Transverse colon (tissue), 4 donors: ENCODE results near the gene TTLL5. TPM values are rescaled to one million over a fixed set of nuclear protein-coding genes. Genes with fewer than 3 reads are reported as not detected.
A peak's percentile ranks its signal among the peaks of the same experiment; 100 is the strongest.

Experiments used
- DNase-seq: peaks from one replicate; pipeline ENCODE4 v3.0.0-alpha.2; 2019
- H3K27ac ChIP-seq, 4 donors: fragments of 200-600 bp; sonication (generic); 2 replicates each; pipeline ENCODE4 v1.5.1; 2016 to 2018; ENCODE audit warnings: inconsistent platforms in 4 of 4
- H3K27me3 ChIP-seq: fragments of 200-600 bp; sonication (generic); 2 replicates; pipeline ENCODE4 v1.5.1; 2017; ENCODE audit warnings: inconsistent platforms
- H3K36me3 ChIP-seq, 4 donors: fragments of 200-600 bp; sonication (generic); 2 replicates each; pipeline ENCODE4 v1.5.1; 2017 to 2019; ENCODE audit warnings: inconsistent platforms in 4 of 4
- H3K4me1 ChIP-seq, 4 donors: fragments of 200-600 bp; sonication (generic); 2 replicates each; pipeline ENCODE4 v1.5.1; 2017 to 2020; ENCODE audit warnings: inconsistent platforms in 4 of 4
- H3K4me3 ChIP-seq, 4 donors: fragments of 200-600 bp; sonication (generic); 1 replicate in 1 of 4; 2 replicates in 3 of 4; pipeline versions ENCODE4 v1.5.1 to v1.6.1; 2017 to 2019; ENCODE audit warnings: inconsistent platforms in 4 of 4
- H3K9me3 ChIP-seq, 2 donors: fragments of 200-600 bp; sonication (generic); 2 replicates each; pipeline ENCODE4 v1.5.1; 2017 to 2019; ENCODE audit warnings: inconsistent platforms in 2 of 2
- CTCF ChIP-seq, 5 experiments: fragments of 200-600 bp in 3 of 5; fragments of 450-650 bp in 2 of 5; sonication (generic) in 3 of 5; IDR thresholded peaks; 1 replicate in 2 of 5; 2 replicates in 3 of 5; pipeline ENCODE4 v1.5.1; 2016 to 2017; ENCODE audit warnings: antibody characterized with exemption in 5 of 5, inconsistent platforms in 3 of 5, mild to moderate bottlenecking in 2 of 5, moderate library complexity in 1 of 5
- EP300 ChIP-seq: sonication (generic); formaldehyde crosslinking; IDR thresholded peaks from one replicate; pipeline ENCODE4 v1.6.1; 2017; ENCODE audit warnings: antibody characterized with exemption, low read depth
- POLR2A ChIP-seq: fragments of 450-650 bp; IDR thresholded peaks from one replicate; pipeline ENCODE4 v1.6.1; 2016; ENCODE audit warnings: antibody characterized with exemption, mild to moderate bottlenecking, moderate library complexity
- POLR2AphosphoS5 ChIP-seq, 3 donors: sonication (generic); formaldehyde crosslinking; IDR thresholded peaks; one replicate each; pipeline ENCODE4 v1.6.1; 2016; ENCODE audit warnings: antibody characterized with exemption in 3 of 3
- WGBS, 2 donors: methylation state at CpG; one replicate each; pipeline ENCODE4 v1.1.5; 2018; ENCODE audit warnings: low coverage in 1 of 2; 5-methylcytosine and 5-hydroxymethylcytosine counted together
- in situ Hi-C, 4 donors: fragments of 200-750 bp; cut with MboI; loops; one replicate each; pipeline versions ENCODE4 v1.15.0 to v1.15.1; 2017; ENCODE audit warnings: low sequenced_read_pairs in 3 of 4, low pct_ligation_motif_present in 1 of 4, low pct_unique_long_range_greater_than_20kb in 1 of 4
- intact Hi-C: fragments of 100-400 bp; cut with DNase I; formaldehyde crosslinking; loops from one replicate; pipeline ENCODE4 v1.15.1; 2023; ENCODE audit warnings: low total_unique reads
- total RNA-seq, 4 donors: library from RNA; depleted of rRNA; stranded (reverse); fragments of >200 nt; gene quantifications; one replicate each; pipeline ENCODE4 v1.1.0, GENCODE V29; 2016

TTLL5 gene
- total RNA-seq, 4 donors from 2014 or later, result 16.1 to 264 (median 40.8) TPM

GRCh38 chr14:75653563-75653962 is 7.5 kb upstream of the TTLL5 start:
- DNase-seq, result no peak
- peaks cover 0 to 32% (median 9%) of the 10 kb centered on the region in 4 donors for H3K36me3 ChIP-seq
- intact Hi-C loops (no loop called here), in situ Hi-C loops (loop anchor here (5.0 kb wide), 2 partner anchors 71 to 76 kb away; partner anchors contain the start of gene FLVCR2 (in 3 of the 4))
- TF ChIP-seq EP300 (no peak), POLR2AphosphoS5 (IDR thresholded peaks at IDR 0.05) (no peak), CTCF (IDR thresholded peaks at IDR 0.05) (no peak), POLR2A (no peak)
- WGBS, 2 donors, result 87 to 100% methylated on average over 1 of the region's 1 CpG
- H3K4me1 ChIP-seq, result peaks cover 0 to 4% (median 0%) of the 10 kb centered on the region in 4 donors
- H3K9me3 ChIP-seq, result no peaks in the 10 kb centered on the region
- H3K4me3 ChIP-seq, result no peak overlapping the region
- no peaks in the 10 kb centered on the region for H3K27me3 ChIP-seq
- H3K27ac ChIP-seq, result no peak overlapping the region

GRCh38 chr14:75654127-75654732 is 6.8 kb upstream of the TTLL5 start:
- Histone ChIP-seq H3K9me3 (no peaks in the 10 kb centered on the region), H3K4me1 (peaks cover 0 to 7% (median 2%) of the 10 kb centered on the region in 4 donors), H3K36me3 (peaks cover 0 to 32% (median 8%) of the 10 kb centered on the region in 4 donors), H3K27ac (no peak overlapping the region), H3K4me3 (no peak overlapping the region), H3K27me3 (no peaks in the 10 kb centered on the region)
- peak; percentile 87 for DNase-seq
- intact Hi-C loops, result loop anchor here (2.0 kb wide), 1 partner anchor 75 kb away; the partner anchor contains the start of gene FLVCR2
- in situ Hi-C loops, result loop anchor here (5.0 kb wide), 2 partner anchors 72 to 77 kb away; partner anchors contain the start of gene FLVCR2 (in 3 of the 4)
- TF ChIP-seq CTCF (IDR thresholded peaks at IDR 0.05) (peak; percentile 91 to 99 (median 95)), POLR2A (no peak), POLR2AphosphoS5 (IDR thresholded peaks at IDR 0.05) (no peak), EP300 (no peak)
- 7 to 14% methylated on average over 4 of the region's 4 CpGs for WGBS, 2 donors

- WGBS, 2 donors, result 0% methylated on average over 1 of the region's 1 CpG; no CpG with 5 or more reads in 1 of the 2 donors
- peaks cover 4 to 17% (median 8%) of the 10 kb centered on the region in 4 donors for H3K4me1 ChIP-seq
- TF ChIP-seq CTCF (IDR thresholded peaks at IDR 0.05) (no peak), POLR2A (no peak), POLR2AphosphoS5 (IDR thresholded peaks at IDR 0.05) (no peak), EP300 (no peak)
- DNase-seq, result no peak
- intact Hi-C loops, result loop anchor here (2.0 kb wide), 1 partner anchor 76 kb away; the partner anchor contains the start of gene FLVCR2
- H3K27ac ChIP-seq, result no peak overlapping the region
- in situ Hi-C loops, result no loop called here
- H3K9me3 ChIP-seq, result no peaks in the 10 kb centered on the region
- H3K27me3 ChIP-seq, result no peaks in the 10 kb centered on the region
- H3K4me3 ChIP-seq, result no peak overlapping the region
- H3K36me3 ChIP-seq, result peaks cover 0 to 24% (median 4%) of the 10 kb centered on the region in 4 donors
These were observed 5.8 kb upstream of the TTLL5 start for GRCh38 chr14:75655235-75655634.

- TF ChIP-seq EP300 (no peak), POLR2A (no peak), POLR2AphosphoS5 (IDR thresholded peaks at IDR 0.05) (no peak), CTCF (IDR thresholded peaks at IDR 0.05) (no peak)
- in situ Hi-C loops, result no loop called here
- Histone ChIP-seq H3K4me1 (peaks cover 4 to 29% (median 16%) of the 10 kb centered on the region in 4 donors), H3K27ac (no peak overlapping the region), H3K36me3 (peaks cover 0 to 3% (median 0%) of the 10 kb centered on the region in 4 donors), H3K4me3 (no peak overlapping the region), H3K9me3 (no peaks in the 10 kb centered on the region), H3K27me3 (no peaks in the 10 kb centered on the region)
- no peak for DNase-seq
- 84 to 91% methylated on average over 4 of the region's 4 CpGs for WGBS, 2 donors
- intact Hi-C loops, result no loop called here
These were observed 3.7 kb upstream of the TTLL5 start for GRCh38 chr14:75657331-75657730.
